SK-N-SH (cell line): ENCODE results near the gene HSPB9. TPM values are rescaled to one million over a fixed set of nuclear protein-coding genes. Genes with fewer than 3 reads are reported as not detected.

Experiments
- CTCF ChIA-PET: fragments of 300-600, 350-600 bp; formaldehyde crosslinking; extraction: SDS; loops from one replicate; lab custom pipeline; 2021; lab: Yijun Ruan, JAX
- POLR2A ChIA-PET: fragments of 350-600 bp; sonication (Branson Sonifier 250); formaldehyde crosslinking; extraction: SDS; loops from one replicate; lab custom pipeline; 2020; ENCODE audit warnings: antibody characterized with exemption, inconsistent platforms; lab: Yijun Ruan, JAX
- DNase-seq: peaks from one replicate; pipeline ENCODE4 v3.0.0; 2012
- H2AFZ ChIP-seq: fragments of 200-600 bp; sonication (generic); 2 replicates; pipeline ENCODE4 v1.8.1; 2016; ENCODE audit warnings: antibody characterized with exemption, mild to moderate bottlenecking, low read depth
- H3F3A ChIP-seq: fragments of 200-600 bp; sonication (generic); replicated peaks from 2 replicates; pipeline ENCODE3; 2016; ENCODE audit warnings: antibody characterized with exemption, mild to moderate bottlenecking; ENCODE audit not compliant: insufficient read depth
- H3K27ac ChIP-seq, 2 experiments: fragments of 200-500 bp in 1 of 2; fragments of 200-600 bp in 1 of 2; sonication (Bioruptor generic) in 1 of 2; sonication (generic), shearing (Covaris generic) in 1 of 2; 2 replicates each; pipeline versions ENCODE4 v1.5.1 to v1.6.1; 2014 to 2016; ENCODE audit warnings: low read depth in 2 of 2, inconsistent platforms in 1 of 2, low read length in 1 of 2, mild to moderate bottlenecking in 1 of 2, mixed read lengths in 1 of 2
- H3K27me3 ChIP-seq: fragments of 200-600 bp; sonication (generic), shearing (Covaris generic); 2 replicates; pipeline ENCODE4 v1.6.1; 2016; ENCODE audit warnings: mixed run types; ENCODE audit not compliant: insufficient read depth
- H3K36me3 ChIP-seq, 2 experiments: fragments of 200-500 bp in 1 of 2; fragments of 200-600 bp in 1 of 2; sonication (Bioruptor generic) in 1 of 2; sonication (generic) in 1 of 2; replicated peaks in 1 of 2; 2 replicates each; pipeline versions ENCODE3 to v1.5.1; 2014 to 2016; ENCODE audit warnings: low read length in 1 of 2, mild to moderate bottlenecking in 1 of 2; ENCODE audit not compliant: insufficient read depth in 2 of 2, control insufficient read depth in 1 of 2
- H3K4me1 ChIP-seq, 2 experiments: fragments of 200-500 bp in 1 of 2; fragments of 200-600 bp in 1 of 2; sonication (Bioruptor generic) in 1 of 2; sonication (generic), shearing (Covaris generic) in 1 of 2; 2 replicates each; pipeline versions ENCODE4 v1.5.1 to v1.6.1; 2014 to 2016; ENCODE audit warnings: low read depth in 1 of 2, low read length in 1 of 2, mixed run types in 1 of 2; ENCODE audit not compliant: insufficient read depth in 2 of 2, control insufficient read depth in 1 of 2
- H3K4me2 ChIP-seq: fragments of 200-600 bp; sonication (generic), shearing (Covaris generic); 2 replicates; pipeline ENCODE4 v1.6.1; 2017; ENCODE audit warnings: mixed run types
- H3K4me3 ChIP-seq, 2 experiments: fragments of 200-500 bp in 1 of 2; fragments of 200-600 bp in 1 of 2; sonication (Bioruptor generic) in 1 of 2; sonication (generic), shearing (Covaris generic) in 1 of 2; 2 replicates each; pipeline versions ENCODE4 v1.5.1 to v1.8.1; 2014 to 2016; ENCODE audit warnings: low read depth in 2 of 2, inconsistent platforms in 1 of 2, low read length in 1 of 2, mild to moderate bottlenecking in 1 of 2, mixed read lengths in 1 of 2, moderate library complexity in 1 of 2
- H3K79me2 ChIP-seq: fragments of 200-600 bp; sonication (generic); 2 replicates; pipeline ENCODE4 v1.8.1; 2017; ENCODE audit warnings: mild to moderate bottlenecking; ENCODE audit not compliant: insufficient read depth
- H3K9ac ChIP-seq: fragments of 200-600 bp; sonication (generic); 2 replicates; pipeline ENCODE4 v1.6.1; 2017; ENCODE audit warnings: mixed run types
- H3K9me2 ChIP-seq: fragments of 200-600 bp; sonication (generic); 2 replicates; pipeline ENCODE4 v1.6.1; 2017; ENCODE audit warnings: mixed run types
- H3K9me3 ChIP-seq: fragments of 200-600 bp; sonication (generic); 2 replicates; pipeline ENCODE4 v1.6.1; 2017; ENCODE audit warnings: mixed run types, mild to moderate bottlenecking, moderate library complexity
- H4K20me1 ChIP-seq: fragments of 200-600 bp; sonication (generic); 2 replicates; pipeline ENCODE4 v1.6.1; 2017; ENCODE audit warnings: mild to moderate bottlenecking, mixed run types; ENCODE audit not compliant: insufficient read depth
- CTCF ChIP-seq: fragments of 200-600 bp; sonication (generic); IDR thresholded peaks from 2 replicates; pipeline ENCODE4 v1.6.1; 2017; ENCODE audit warnings: antibody characterized with exemption, mild to moderate bottlenecking, moderate library complexity
- EZH2phosphoT487 ChIP-seq: fragments of 200-600 bp; sonication (generic); IDR thresholded peaks from 2 replicates; pipeline ENCODE4 v1.6.1; 2017; ENCODE audit warnings: low read depth, mixed run types, mild to moderate bottlenecking, antibody characterized with exemption, moderate library complexity, borderline replicate concordance
- FOSL2 ChIP-seq: IDR thresholded peaks from 2 replicates; pipeline ENCODE4 v1.4.0; 2012; ENCODE audit warnings: low read depth, mild to moderate bottlenecking, moderate library complexity, borderline replicate concordance
- GABPA ChIP-seq: IDR thresholded peaks from 2 replicates; pipeline ENCODE4 v1.4.0; 2012; ENCODE audit warnings: low read depth, mild to moderate bottlenecking
- GATA2 ChIP-seq: sonication (generic); formaldehyde crosslinking; IDR thresholded peaks from 2 replicates; pipeline ENCODE4 v1.5.0; 2020; ENCODE audit warnings: mild to moderate bottlenecking, missing genetic modification reagents
- JUND ChIP-seq: IDR thresholded peaks from 2 replicates; pipeline ENCODE4 v1.4.0; 2012
- MEF2A ChIP-seq: IDR thresholded peaks from 2 replicates; pipeline ENCODE4 v1.4.0; 2012; ENCODE audit warnings: low read depth, borderline replicate concordance
- NFIC ChIP-seq: IDR thresholded peaks from 2 replicates; pipeline ENCODE4 v1.4.0; 2012; ENCODE audit warnings: borderline replicate concordance
- NRF1 ChIP-seq: IDR thresholded peaks from 2 replicates; pipeline ENCODE4 v1.6.1; 2012; ENCODE audit warnings: low read depth, mild to moderate bottlenecking, low read length
- POLR2AphosphoS5 ChIP-seq: IDR thresholded peaks from 2 replicates; pipeline ENCODE4 v1.6.1; 2012; ENCODE audit warnings: low read depth, low read length
- RAD21 ChIP-seq: IDR thresholded peaks from 2 replicates; pipeline ENCODE4 v1.6.1; 2012; ENCODE audit warnings: mild to moderate bottlenecking, low read length
- RCOR1 ChIP-seq: fragments of 150-350 bp; IDR thresholded peaks from 2 replicates; pipeline ENCODE4 v1.6.1; 2017; ENCODE audit warnings: antibody characterized with exemption, low read length
- RFX5 ChIP-seq: IDR thresholded peaks from 2 replicates; pipeline ENCODE4 v1.6.1; 2012; ENCODE audit warnings: mild to moderate bottlenecking, improper control_type of control experiment, low read length
- SMC3 ChIP-seq: IDR thresholded peaks from 2 replicates; pipeline ENCODE4 v1.6.1; 2012; ENCODE audit warnings: low read depth, low read length, improper control_type of control experiment
- YY1 ChIP-seq: IDR thresholded peaks from 2 replicates; pipeline ENCODE4 v1.4.0; 2012; ENCODE audit warnings: low read depth, mild to moderate bottlenecking
- ZBTB33 ChIP-seq: IDR thresholded peaks from 2 replicates; pipeline ENCODE4 v1.4.0; 2012; ENCODE audit warnings: low read depth, borderline replicate concordance
- WGBS: methylation state at CpG from one replicate; pipeline ENCODE4 v1.1.6; 2017; ENCODE audit warnings: low lambda C conversion rate; 5-methylcytosine and 5-hydroxymethylcytosine counted together
- polyA plus RNA-seq, 3 experiments: library from polyadenylated mRNA; depleted of rRNA; stranded (reverse); fragments of >200 nt; gene quantifications; 2 replicates each; pipeline ENCODE4 v1.2.3, GENCODE V29; 2012

Gene HSPB9
- polyA plus RNA-seq, 1 of the 3 experiments (the other 2 are of a cell fraction) = 0.05 TPM

- Histone ChIP-seq H3K36me3 (no peaks in the 10 kb centered on the region), H3K4me1 (peaks cover 0 to 8% of the 10 kb centered on the region in 2 experiments; a peak in 1 of 4 replicates), H3K79me2 (no peaks in the 10 kb centered on the region), H3K4me3 (no peak overlapping the region), H3K27ac (no peak overlapping the region), H3K9me3 (no peaks in the 10 kb centered on the region), H3K9ac (no peak overlapping the region), H3F3A (no peaks in the 10 kb centered on the region), H4K20me1 (no peaks in the 10 kb centered on the region), H2AFZ (no peak overlapping the region), H3K4me2 (no peak overlapping the region), H3K27me3 (no peaks in the 10 kb centered on the region; the same call in 1 of the 2 replicates), H3K9me2 (no peaks in the 10 kb centered on the region)
- POLR2A ChIA-PET = no interaction called here
- CTCF ChIA-PET = interaction anchor here (0.7 to 29.9 kb wide), 8 partner anchors 10 to 139 kb away, joined by 3 to 496 read pairs (median 4); partner anchors contain the start of genes DNAJC7 and NKIRAS2
- WGBS = 80% methylated on average over 11 of the region's 14 CpGs
- peak; percentile 54 for DNase-seq
- TF ChIP-seq SMC3 (no peak), GABPA (no peak), NFIC (no peak), FOSL2 (no peak), NRF1 (no peak), ZBTB33 (no peak), RCOR1 (no peak), JUND (no peak), CTCF (no peak), POLR2AphosphoS5 (no peak), RAD21 (no peak; the same call in 1 of the 2 replicates), YY1 (no peak), EZH2phosphoT487 (no peak), MEF2A (no peak), RFX5 (no peak), GATA2 (CRISPR knock-in tag) (no peak)
These were observed 23.7 kb upstream of the HSPB9 start for GRCh38 chr17:42098730-42099399.
